ENCODE measurements around the gene WNT8B. TPM values are rescaled to one million over a fixed set of nuclear protein-coding genes. Genes with fewer than 3 reads are reported as not detected.

Gene WNT8B
- total and polyA plus RNA-seq, 10 donors = 0.03 TPM; not detected in 9

- peaks cover 0 to 94% (median 29%) of the 10 kb centered on the region in 6 donors for H3K36me3 ChIP-seq
- no peak for TF ChIP-seq POLR2AphosphoS5 (IDR thresholded peaks at IDR 0.05)
- TF ChIP-seq, protein P1, sequence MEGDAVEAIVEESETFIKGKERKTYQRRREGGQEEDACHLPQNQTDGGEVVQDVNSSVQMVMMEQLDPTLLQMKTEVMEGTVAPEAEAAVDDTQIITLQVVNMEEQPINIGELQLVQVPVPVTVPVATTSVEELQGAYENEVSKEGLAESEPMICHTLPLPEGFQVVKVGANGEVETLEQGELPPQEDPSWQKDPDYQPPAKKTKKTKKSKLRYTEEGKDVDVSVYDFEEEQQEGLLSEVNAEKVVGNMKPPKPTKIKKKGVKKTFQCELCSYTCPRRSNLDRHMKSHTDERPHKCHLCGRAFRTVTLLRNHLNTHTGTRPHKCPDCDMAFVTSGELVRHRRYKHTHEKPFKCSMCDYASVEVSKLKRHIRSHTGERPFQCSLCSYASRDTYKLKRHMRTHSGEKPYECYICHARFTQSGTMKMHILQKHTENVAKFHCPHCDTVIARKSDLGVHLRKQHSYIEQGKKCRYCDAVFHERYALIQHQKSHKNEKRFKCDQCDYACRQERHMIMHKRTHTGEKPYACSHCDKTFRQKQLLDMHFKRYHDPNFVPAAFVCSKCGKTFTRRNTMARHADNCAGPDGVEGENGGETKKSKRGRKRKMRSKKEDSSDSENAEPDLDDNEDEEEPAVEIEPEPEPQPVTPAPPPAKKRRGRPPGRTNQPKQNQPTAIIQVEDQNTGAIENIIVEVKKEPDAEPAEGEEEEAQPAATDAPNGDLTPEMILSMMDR (IDR thresholded peaks at IDR 0.05 in 8 of 11, conservative IDR thresholded peaks at IDR 0.05 in 3 of 11) = no peak
- TF ChIP-seq POLR2A (IDR thresholded peaks at IDR 0.05) = no peak
- H3K27ac ChIP-seq = no peak overlapping the region
These were observed 41.3 kb downstream of the WNT8B start for GRCh38 chr10:100504096-100504495.

DNA sequence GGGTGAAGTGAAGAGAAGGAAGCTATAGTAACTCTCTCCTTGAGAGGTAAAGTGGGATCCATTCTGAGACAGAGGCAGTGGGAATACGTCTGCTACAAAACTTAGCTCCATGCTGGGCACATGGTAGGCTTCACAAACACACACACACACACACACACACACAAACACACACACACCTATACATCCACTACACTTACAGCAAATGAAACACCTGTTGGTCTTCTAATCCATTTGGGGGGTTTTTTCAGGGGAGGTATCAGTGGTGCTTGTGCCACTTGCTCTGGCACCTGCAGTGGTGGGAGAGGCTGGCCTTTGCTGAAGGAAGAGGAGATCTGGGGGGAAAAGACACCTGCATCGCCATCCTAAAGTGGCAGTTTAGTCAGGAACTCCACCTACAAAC is 42.4 kb downstream of the WNT8B start:
- H3K9me3 ChIP-seq = no peaks in the 10 kb centered on the region
- no peak for TF ChIP-seq POLR2A (IDR thresholded peaks at IDR 0.05)
- TF ChIP-seq, protein P1 (IDR thresholded peaks at IDR 0.05 in 8 of 11, conservative IDR thresholded peaks at IDR 0.05 in 3 of 11) = no peak
- no peak for TF ChIP-seq POLR2AphosphoS5 (IDR thresholded peaks at IDR 0.05)
- DNase-seq = no peak
- no peak overlapping the region for H3K27ac ChIP-seq
- no peaks in the 10 kb centered on the region for H3K27me3 ChIP-seq (replicated peaks in 1 of 7)
- intact Hi-C loops (cut with DNase I; ENCODE audit: low total_unique reads) = loop anchor here (5.0 kb wide), 1 partner anchor 73 kb away; no protein-coding TSS in a partner anchor
- WGBS, 5 donors = 87 to 100% (median 95%) methylated on average over 2 of the region's 2 CpGs
- H3K36me3 ChIP-seq = peaks cover 0 to 88% (median 22%) of the 10 kb centered on the region in 6 donors
- H3K4me1 ChIP-seq = peaks cover 0 to 32% (median 7%) of the 10 kb centered on the region in 6 donors
- H3K4me3 ChIP-seq = no peak overlapping the region

More at GRCh38 chr10:100504096-100504495, 41.3 kb downstream of the WNT8B start:
- Histone ChIP-seq H3K9me3 (no peaks in the 10 kb centered on the region), H3K4me1 (peaks cover 0 to 21% (median under 1%) of the 10 kb centered on the region in 6 donors), H3K27me3 (replicated peaks in 1 of 7) (no peaks in the 10 kb centered on the region), H3K4me3 (no peak overlapping the region)
- no peak for DNase-seq
- intact Hi-C loops (cut with DNase I; ENCODE audit: low total_unique reads) = no loop called here
- 70 to 80% (median 78%) methylated on average over 5 of the region's 5 CpGs for WGBS, 5 donors

DNA sequence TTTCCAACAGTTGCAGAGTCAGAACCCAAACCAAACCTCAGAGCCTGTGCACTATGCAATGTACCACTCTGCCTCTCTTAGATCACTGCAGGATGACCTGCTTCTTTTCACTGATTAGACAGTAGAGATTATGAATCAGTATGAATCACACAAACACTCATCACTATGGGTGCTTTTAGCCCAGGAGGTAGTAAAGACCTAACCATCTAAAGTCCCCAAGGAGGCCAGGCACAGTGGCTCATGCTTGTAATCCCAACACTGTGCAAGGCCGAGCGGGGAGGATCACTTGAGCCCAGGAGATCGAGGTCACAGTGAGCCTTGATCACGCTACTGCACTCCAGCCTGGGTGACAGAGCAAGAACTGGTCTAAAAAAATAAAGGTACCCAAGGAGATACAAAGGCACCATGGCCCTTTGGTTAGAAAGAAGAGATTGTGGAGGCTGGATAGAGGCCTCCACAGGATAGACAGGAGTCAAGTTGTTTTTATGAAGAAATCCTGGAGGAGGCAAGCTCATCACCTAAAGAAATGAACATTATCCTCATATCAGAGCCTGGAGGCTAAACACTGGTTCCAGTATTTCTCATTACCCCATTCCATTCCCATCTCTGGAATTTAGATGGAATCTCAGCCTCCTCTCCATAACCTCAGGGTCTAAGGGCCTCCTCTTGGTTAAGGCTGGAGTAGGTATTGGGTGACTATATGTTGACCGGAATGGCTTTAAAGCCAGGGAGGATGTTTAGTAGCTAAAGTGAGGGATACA is 44.0 kb downstream of the WNT8B start:
- intact Hi-C loops (cut with DNase I; ENCODE audit: low total_unique reads) = loop anchor here (5.0 kb wide), 1 partner anchor 74 kb away; no protein-coding TSS in a partner anchor
- peaks cover 0 to 86% (median 13%) of the 10 kb centered on the region in 6 donors for H3K36me3 ChIP-seq
- no peak for TF ChIP-seq POLR2AphosphoS5 (IDR thresholded peaks at IDR 0.05)
- no peak for TF ChIP-seq POLR2A (IDR thresholded peaks at IDR 0.05)
- TF ChIP-seq, protein P1 (IDR thresholded peaks at IDR 0.05 in 8 of 11, conservative IDR thresholded peaks at IDR 0.05 in 3 of 11) = no peak
- no peaks in the 10 kb centered on the region for H3K27me3 ChIP-seq (replicated peaks in 1 of 7)
- H3K9me3 ChIP-seq = no peaks in the 10 kb centered on the region
- peaks cover 0 to 47% (median 19%) of the 10 kb centered on the region in 6 donors for H3K4me1 ChIP-seq
- no peak overlapping the region for H3K4me3 ChIP-seq
- 95 to 98% (median 97%) methylated on average over 5 of the region's 5 CpGs for WGBS, 5 donors
- H3K27ac ChIP-seq = no peak overlapping the region
- DNase-seq = no peak

DNA sequence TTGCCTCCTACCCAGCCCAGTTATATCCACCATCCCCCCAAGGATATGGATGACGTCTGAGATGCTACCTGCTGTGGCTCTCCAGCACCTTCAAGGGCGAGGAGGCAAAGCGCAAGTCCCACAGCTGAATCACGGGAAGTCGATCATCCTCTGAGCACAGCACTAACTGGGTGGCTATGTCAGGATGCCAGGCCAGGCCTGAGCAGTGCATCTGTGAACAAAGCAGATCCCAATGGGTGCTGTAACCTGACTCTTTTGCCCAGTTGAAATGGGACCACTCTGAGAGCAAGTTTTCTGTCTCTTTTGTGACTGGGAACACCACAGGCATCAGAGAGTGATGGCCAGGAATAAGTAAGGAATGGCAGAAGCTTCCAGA is 44.5 kb downstream of the WNT8B start:
- Histone ChIP-seq H3K4me3 (no peak overlapping the region), H3K9me3 (no peaks in the 10 kb centered on the region), H3K4me1 (peaks cover 0 to 47% (median 20%) of the 10 kb centered on the region in 6 donors), H3K27me3 (replicated peaks in 1 of 7) (no peaks in the 10 kb centered on the region), H3K27ac (no peak overlapping the region), H3K36me3 (peaks cover 0 to 80% (median 11%) of the 10 kb centered on the region in 6 donors)
- TF ChIP-seq POLR2AphosphoS5 (IDR thresholded peaks at IDR 0.05) (no peak), POLR2A (IDR thresholded peaks at IDR 0.05) (no peak)
- TF ChIP-seq, protein P1 (IDR thresholded peaks at IDR 0.05 in 8 of 11, conservative IDR thresholded peaks at IDR 0.05 in 3 of 11) = no peak
- intact Hi-C loops (cut with DNase I; ENCODE audit: low total_unique reads) = loop anchor here (5.0 kb wide), 1 partner anchor 75 kb away; no protein-coding TSS in a partner anchor
- DNase-seq = no peak
- WGBS, 5 donors = 88 to 97% (median 90%) methylated on average over 5 of the region's 5 CpGs
